SH-SY5Y (cell line): ENCODE data around the gene RASGEF1B.

Experiments
- GATA2 ChIP-seq: IDR thresholded peaks from 2 replicates; pipeline ENCODE4 v1.6.1; 2011; ENCODE audit warnings: mild to moderate bottlenecking, low read depth, low read length
- GATA3 ChIP-seq: IDR thresholded peaks from 2 replicates; pipeline ENCODE4 v1.6.1; 2011; ENCODE audit warnings: low read depth, mild to moderate bottlenecking, low read length, moderate library complexity

DNA sequence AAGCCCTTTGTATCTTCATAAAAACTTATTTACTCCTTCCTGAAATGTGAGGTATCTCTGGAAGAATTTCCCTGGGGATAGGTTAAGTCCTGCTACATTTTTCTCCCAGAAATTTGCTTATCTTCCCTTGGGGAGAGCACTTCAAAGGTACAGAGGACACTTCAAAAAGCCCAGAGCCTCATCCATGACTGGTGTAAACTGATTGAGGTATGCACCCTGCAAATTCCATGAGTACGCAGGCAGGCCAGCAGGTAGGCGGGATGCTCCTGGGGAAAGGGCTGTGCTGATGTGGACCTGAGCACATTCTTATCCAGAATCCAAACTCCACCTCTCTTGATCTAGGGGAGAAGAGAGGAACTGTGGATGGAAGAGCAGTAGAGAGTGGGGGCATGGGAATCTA is 26.3 kb upstream of the RASGEF1B start:
- TF ChIP-seq GATA2 (no peak), GATA3 (no peak)
